Activated CD8-positive, alpha-beta memory T cell treated with anti-CD3 and anti-CD28 coated beads for 48 hours (primary cell): ENCODE results near the gene SNRPA1.

ENCODE experiments used
- DNase-seq, 3 experiments: peaks; one replicate each; pipeline ENCODE4 v3.0.0-alpha.2; 2020; ENCODE audit warnings: low read depth in 2 of 3, low spot score in 2 of 3

Gene SNRPA1

DNA sequence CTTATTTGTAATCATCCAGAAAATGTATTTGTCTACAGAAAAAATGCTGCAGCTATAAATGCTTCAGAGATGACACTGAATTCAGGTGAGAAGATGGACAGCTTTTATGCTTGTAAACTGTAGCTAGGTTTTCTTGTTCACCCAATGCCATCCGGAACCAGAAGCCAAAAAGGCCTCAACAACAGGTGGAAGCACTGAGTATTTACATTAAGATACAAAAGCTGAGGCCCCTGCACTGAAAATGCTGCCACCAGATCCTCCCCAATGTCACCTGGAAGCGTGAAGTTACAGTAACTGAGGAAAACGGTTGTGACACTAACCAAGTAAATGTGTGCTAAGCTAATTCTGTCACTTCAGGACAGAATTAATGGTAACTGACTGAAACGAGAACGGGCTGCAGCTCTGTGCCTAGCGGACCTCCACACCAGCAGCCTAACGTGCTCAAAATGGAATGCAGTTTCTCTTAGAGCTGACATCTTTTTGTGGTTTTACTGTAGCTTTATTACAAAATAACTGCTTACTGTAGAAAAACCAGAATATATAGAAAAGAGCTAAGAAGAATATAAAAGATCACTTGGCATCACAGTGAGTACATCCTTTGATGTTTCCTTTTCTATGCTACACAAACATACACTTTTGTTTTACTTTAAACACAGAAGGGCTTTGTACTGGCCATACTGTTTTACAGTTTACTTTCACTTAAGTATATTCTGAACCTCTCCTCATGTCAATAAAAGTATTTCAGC, 50.8 kb downstream of the SNRPA1 start:
- DNase-seq: no peak

DNA sequence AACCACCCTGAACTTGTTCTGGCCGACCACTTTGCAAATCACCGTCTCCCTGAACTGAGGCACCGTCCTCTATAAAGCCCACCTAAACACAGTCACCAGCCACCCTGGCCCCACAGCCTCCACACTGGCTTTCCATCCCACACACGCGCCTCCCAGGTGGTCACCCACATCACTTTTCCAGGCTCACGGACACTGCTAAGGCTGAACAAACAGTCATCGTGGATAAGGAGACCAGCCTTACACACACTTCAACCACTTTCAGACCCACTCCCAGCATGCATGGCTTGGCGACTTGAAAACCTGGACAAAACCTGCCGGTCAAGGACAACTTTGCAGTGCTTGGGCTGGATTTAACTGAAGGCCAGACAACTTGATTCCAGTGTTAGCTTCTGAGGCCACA, 51.6 kb downstream of the SNRPA1 start:
- DNase-seq: no peak

DNA sequence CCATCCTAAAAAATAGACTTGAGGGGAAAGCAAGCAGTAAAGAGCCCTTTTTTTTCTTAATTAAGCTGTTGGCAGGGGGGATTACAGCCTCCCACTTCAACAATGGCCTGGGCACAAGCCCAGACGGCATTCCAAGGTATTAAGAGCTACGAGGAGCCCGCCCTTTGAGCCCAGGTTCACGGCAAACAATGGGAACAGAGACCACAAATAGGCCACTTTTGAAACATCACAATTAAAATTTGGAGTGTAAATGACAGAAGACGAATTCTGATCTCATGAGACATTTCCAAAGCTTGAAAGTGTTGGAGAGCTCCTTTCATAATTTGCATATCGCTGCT, 52.1 kb downstream of the SNRPA1 start:
- DNase-seq: no peak

DNA sequence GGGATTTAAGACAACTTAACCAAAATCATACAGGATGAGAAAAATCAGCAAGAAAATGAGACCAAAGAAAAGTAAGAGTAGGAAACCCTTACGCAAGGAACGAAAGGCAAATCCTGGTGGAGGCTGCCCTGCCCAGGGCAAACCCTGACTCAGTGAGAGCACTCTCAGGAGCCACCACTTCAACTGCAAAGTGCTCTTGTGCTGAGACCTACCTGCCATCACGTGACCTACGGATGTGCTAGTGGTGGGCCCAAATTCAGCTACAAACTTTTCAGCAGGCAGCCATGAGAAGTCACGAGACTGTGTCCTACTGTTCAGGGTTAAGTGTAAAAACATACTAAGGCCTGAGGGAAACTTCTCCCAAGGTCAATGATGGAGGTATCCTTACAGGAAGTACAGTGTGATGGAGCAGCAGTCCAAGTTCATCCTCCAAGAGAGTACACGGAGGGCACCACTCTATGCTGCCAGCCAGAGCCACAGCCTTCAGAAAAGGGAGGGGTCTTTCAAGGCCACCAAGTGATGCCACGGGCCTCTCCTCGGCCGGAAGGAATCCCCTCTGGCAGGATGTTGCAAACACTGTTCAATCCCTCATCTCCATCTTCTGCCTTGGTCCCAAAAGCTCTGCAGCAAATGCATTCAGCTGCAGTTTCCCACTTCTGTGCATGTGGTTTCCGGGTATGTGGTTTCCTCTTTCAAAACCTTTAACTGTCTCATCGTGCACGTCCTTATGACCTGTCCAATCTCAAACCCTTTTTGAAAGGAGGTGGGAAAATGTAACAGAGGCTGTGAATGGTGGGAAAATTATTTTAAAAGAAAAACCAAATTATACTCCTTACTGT, 52.7 kb downstream of the SNRPA1 start:
- no peak for DNase-seq

DNA sequence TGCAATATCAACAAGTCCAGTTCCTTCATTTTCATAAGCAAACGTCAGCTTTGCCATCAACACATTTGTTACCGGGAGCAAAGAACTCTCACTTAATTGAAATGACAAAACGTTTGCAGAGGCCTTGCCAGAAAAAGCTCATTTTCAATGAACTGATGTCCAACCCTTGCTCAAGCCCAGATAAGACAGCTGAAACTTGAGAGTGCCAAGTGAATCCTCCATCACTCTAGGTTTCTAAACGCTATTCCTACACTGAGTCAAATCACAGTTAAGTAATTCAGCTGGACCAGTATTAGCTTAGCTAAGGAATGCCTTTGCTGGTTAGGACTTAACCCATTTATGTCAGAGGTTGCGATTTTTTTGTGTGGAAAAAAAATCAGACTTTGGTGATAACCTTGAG, 54.7 kb downstream of the SNRPA1 start:
- DNase-seq: no peak

DNA sequence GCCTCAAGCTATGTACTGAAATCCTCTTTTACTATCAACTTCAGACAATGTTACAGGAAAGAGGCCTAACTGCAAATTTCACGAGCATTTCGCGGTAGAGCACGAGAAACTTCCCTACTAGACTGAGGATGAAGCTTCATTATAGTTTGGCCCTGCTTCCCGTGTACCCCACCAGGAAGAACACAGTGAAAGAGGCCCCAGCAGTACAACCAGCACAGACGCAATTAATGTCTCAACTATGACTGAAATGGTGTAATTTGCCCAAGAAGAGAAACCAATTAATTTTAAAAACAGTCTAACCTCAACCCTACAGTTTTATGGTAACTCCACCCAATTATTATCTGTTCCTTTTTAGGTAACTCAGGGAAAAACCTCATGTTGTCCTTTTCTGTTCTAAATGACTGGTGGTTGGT, 55.3 kb downstream of the SNRPA1 start:
- no peak for DNase-seq

DNA sequence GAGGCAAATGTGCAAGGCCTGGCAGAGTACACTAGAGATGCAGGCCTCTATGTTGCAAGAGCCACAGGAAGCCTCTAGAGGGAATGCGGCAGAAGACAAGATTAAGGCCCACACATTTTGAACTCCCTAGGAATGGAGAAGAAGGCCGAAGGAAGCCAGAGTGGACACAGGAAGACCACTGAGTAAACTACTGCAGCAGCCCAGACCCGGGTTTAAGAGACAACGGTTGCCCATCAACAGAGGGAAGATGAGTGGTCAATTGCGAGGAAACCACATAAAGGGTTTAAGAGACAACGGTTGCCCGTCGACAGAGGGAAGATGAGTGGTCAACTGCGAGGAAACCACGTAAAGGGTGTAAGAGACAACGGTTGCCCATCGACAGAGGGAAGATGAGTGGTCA, 57.8 kb downstream of the SNRPA1 start:
- DNase-seq: no peak

DNA sequence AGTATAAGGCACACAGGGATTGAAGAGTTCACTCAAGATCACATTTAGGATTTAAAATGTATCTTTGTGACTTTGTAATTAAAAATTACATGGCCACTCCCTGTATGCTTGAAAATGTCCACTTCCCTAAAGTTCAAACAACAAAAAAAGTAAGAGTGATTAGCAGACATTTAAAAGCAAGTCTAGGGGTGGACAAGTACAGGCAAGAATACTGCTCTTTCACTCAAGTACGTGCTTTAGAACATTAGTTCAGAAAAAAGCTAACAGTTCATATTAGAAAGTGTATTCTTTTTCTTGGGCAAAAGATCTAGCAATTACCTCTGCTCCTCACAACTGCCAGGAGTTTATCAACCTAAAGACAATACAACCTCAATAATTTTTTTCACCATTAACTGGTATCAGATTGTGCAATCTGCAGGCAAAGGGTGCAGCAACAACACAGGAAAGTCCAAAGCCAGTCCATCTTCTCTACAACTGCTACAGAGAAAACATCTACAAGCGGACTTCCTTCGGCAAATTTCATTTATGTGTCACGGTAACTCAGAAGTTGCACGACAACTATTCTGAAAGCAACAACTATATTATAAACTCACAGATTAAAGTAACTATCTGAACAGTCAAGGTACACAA, 61.3 kb downstream of the SNRPA1 start:
- DNase-seq: no peak

DNA sequence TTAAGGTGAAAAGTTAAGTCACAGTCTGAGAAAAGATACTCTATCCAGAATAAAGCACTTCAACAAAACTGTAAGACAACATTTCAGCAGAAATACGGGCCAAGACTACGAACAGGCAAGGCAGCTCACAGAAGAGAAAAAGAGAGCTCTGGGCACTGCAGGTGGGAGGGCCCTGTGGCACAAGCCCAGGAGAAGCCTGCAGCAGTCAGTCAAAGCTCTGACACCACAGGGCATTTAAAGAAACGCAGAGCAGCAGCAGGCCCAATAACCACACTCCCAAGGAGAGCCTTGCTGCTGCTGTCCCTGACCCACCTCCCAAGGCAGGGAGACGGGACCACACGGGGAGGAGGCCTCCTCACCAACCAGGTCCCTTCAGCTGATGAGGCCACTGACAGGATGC, 62.4 kb downstream of the SNRPA1 start:
- DNase-seq: no peak
